ENCODE results near the gene GARIN1A.

The GARIN1A gene

DNA sequence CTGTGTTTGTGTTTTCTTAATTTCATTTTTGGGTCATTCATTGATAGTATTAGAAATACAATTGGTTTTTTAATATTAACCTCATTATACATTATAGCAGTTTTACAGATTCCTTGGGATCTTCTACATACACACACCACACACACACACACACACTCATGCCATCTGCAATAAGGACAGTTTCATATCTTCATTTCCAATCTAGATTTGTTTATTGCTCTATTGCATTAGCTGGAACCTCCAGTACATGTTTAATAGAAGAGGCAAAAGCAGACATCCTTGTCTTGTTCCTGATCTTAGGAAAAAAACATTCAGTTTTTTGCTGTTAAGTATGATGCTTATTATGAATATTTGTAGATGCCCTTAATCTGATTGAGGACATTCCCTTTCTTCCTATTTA is 49.3 kb downstream of the GARIN1A start:
- Mint-ChIP-seq H3K27me3 (peaks cover 14% of the 10 kb centered on the region), H3K9me3 (no peaks in the 10 kb centered on the region), H3K4me1 (ENCODE audit: low read depth) (peaks cover 4% of the 10 kb centered on the region), H3K4me3 (no peak overlapping the region), H3K36me3 (ENCODE audit: low read depth) (no peaks in the 10 kb centered on the region), H3K27ac (no peak overlapping the region)

All from stimulated activated naive CD8-positive, alpha-beta T cell treated with anti-CD3 and anti-CD28 coated beads, Interleukin-15, Interleukin-2, amounts not matched to agents 100 ng/mL and 50 ng/mL, for 24 hours (primary cell).